HG03103 (cell line): Measurements from ENCODE around the gene PPP1CA.

ENCODE experiments used
- ATAC-seq: cut with Tn5 transposase; IDR thresholded peaks from one replicate; pipeline ENCODE4 v1.9.1; 2021; ENCODE audit warnings: low read depth; ENCODE audit not compliant: unreplicated experiment

The PPP1CA gene

GRCh38 chr11:67418476-67419281, 17.0 kb upstream of the PPP1CA start:
- ATAC-seq: no peak

- ATAC-seq: no peak
Measured at GRCh38 chr11:67417425-67417824, 15.8 kb upstream of the PPP1CA start.

- no peak for ATAC-seq
Measured at GRCh38 chr11:67416416-67417335, 15.0 kb upstream of the PPP1CA start.

GRCh38 chr11:67415501-67416304, 14.0 kb upstream of the PPP1CA start, which contains the start of gene CARNS1:
CARNS1 (plus strand) TSS chr11:67415678; CDS start chr11:67416200, 522 bp downstream.
- ATAC-seq: no peak

GRCh38 chr11:67413266-67413849, 11.7 kb upstream of the PPP1CA start:
- ATAC-seq: no peak

- ATAC-seq: no peak
Measured at GRCh38 chr11:67412495-67413179, 11.0 kb upstream of the PPP1CA start.

- no peak for ATAC-seq
Measured at GRCh38 chr11:67411785-67412152, 10.1 kb upstream of the PPP1CA start.

GRCh38 chr11:67410984-67411784, 9.5 kb upstream of the PPP1CA start:
- ATAC-seq: no peak

- no peak for ATAC-seq
Measured at GRCh38 chr11:67410369-67410831, 8.7 kb upstream of the PPP1CA start.

- ATAC-seq: no peak
Measured at GRCh38 chr11:67409781-67410368, 8.2 kb upstream of the PPP1CA start.

- no peak for ATAC-seq
Measured at GRCh38 chr11:67409261-67409666, 7.6 kb upstream of the PPP1CA start.

- no peak for ATAC-seq
Measured at GRCh38 chr11:67408437-67409200, 7.0 kb upstream of the PPP1CA start.

GRCh38 chr11:67407688-67408163, 6.1 kb upstream of the PPP1CA start:
- ATAC-seq: no peak

- ATAC-seq: no peak
Measured at GRCh38 chr11:67406969-67407687, 5.5 kb upstream of the PPP1CA start.

GRCh38 chr11:67406420-67406968, 4.8 kb upstream of the PPP1CA start:
- ATAC-seq: no peak

- ATAC-seq: no peak
Measured at GRCh38 chr11:67405688-67406339, 4.2 kb upstream of the PPP1CA start.
